ENCODE measurements around the gene NOXRED1. TPM values are rescaled to one million over a fixed set of nuclear protein-coding genes. Genes with fewer than 3 reads are reported as not detected.
"Not testable (repeated sequence)": the region's sequence is repeated elsewhere in the genome, so short reads cannot be mapped to it uniquely, and the experiment has no call there.

The NOXRED1 gene
- total RNA-seq, 1 donor from 2014 or later: 0.77 TPM

DNA sequence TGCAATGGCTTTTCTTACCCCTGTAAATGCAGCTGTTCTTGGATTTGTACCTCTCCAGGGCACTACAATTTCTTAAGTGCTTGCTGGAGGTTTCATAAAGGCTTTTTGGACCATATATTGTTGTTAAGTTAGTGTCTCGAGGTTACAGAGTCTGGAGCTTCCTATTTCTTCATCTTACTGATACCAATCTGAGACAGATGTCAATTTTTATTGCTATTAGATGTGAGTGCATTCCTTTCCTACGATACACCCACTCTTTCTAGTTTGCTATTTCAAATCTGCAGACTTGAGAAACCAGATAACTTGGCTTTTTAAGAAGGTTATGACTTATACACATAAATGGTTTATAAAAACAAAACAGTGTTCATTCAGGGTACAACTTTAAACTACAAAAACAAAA, 2.1 kb downstream of the NOXRED1 start:
- intact Hi-C loops (cut with DNase I): no loop called here
- no peak overlapping the region for H3K27ac ChIP-seq
- TF ChIP-seq, protein P1, sequence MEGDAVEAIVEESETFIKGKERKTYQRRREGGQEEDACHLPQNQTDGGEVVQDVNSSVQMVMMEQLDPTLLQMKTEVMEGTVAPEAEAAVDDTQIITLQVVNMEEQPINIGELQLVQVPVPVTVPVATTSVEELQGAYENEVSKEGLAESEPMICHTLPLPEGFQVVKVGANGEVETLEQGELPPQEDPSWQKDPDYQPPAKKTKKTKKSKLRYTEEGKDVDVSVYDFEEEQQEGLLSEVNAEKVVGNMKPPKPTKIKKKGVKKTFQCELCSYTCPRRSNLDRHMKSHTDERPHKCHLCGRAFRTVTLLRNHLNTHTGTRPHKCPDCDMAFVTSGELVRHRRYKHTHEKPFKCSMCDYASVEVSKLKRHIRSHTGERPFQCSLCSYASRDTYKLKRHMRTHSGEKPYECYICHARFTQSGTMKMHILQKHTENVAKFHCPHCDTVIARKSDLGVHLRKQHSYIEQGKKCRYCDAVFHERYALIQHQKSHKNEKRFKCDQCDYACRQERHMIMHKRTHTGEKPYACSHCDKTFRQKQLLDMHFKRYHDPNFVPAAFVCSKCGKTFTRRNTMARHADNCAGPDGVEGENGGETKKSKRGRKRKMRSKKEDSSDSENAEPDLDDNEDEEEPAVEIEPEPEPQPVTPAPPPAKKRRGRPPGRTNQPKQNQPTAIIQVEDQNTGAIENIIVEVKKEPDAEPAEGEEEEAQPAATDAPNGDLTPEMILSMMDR (IDR thresholded peaks at IDR 0.05): no peak
- no peaks in the 10 kb centered on the region for H3K4me1 ChIP-seq
- H3K27me3 ChIP-seq (ENCODE audit: low read depth): no peaks in the 10 kb centered on the region
- DNase-seq (no peak), ATAC-seq (no peak)
- H3K36me3 ChIP-seq: peaks cover 50% of the 10 kb centered on the region
- H3K4me3 ChIP-seq: no peak overlapping the region
- H3K9me3 ChIP-seq: peaks cover 20% of the 10 kb centered on the region

DNA sequence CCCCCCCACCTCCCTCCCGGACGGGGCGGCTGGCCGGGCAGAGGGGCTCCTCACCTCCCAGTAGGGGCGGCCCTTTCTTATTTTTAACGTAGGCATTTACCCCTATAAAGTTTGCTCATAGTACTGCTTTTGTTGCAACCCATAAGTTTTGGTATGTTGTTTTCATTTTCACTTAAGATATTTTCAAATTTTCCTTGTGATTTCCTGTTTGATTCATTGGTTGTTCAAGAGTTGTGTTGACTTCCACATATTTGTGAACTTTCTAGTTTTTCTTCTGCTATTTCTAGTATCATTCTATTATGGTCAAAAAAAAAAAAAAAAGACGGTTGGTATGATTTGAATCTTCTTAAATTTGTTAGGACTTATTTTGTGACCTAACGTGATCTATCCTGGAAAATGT, 6.5 kb downstream of the NOXRED1 start:
- Histone ChIP-seq H3K36me3 (peaks cover 6% of the 10 kb centered on the region), H3K4me3 (no peak overlapping the region), H3K27ac (no peak overlapping the region), H3K27me3 (ENCODE audit: low read depth) (no peaks in the 10 kb centered on the region), H3K9me3 (peaks cover 20% of the 10 kb centered on the region), H3K4me1 (no peaks in the 10 kb centered on the region)
- ATAC-seq (no peak), DNase-seq (no peak)
- intact Hi-C loops (cut with DNase I): no loop called here
- TF ChIP-seq, protein P1 (IDR thresholded peaks at IDR 0.05): no peak

DNA sequence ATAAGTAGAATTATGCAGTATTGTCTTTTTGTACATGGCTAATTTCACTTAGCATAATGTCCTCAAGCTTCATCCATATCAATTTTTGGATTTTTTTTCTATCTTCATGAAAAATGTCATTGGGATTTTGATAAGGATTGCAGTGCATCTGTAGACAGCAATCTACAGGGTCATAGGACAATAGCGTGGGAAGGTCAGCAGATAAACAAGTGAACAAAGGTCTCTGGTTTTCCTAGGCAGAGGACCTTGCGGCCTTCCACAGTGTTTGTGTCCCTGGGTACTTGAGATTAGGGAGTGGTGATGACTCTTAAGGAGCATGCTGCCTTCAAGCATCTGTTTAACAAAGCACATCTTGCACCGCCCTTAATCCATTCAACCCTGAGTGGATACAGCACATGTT, 7.2 kb downstream of the NOXRED1 start:
- H3K27ac ChIP-seq; H3K27me3 ChIP-seq (ENCODE audit: low read depth); H3K4me3 ChIP-seq; H3K36me3 ChIP-seq; intact Hi-C loops (cut with DNase I); DNase-seq; H3K4me1 ChIP-seq; ATAC-seq: not testable (repeated sequence)
- peaks cover 20% of the 10 kb centered on the region for H3K9me3 ChIP-seq

DNA sequence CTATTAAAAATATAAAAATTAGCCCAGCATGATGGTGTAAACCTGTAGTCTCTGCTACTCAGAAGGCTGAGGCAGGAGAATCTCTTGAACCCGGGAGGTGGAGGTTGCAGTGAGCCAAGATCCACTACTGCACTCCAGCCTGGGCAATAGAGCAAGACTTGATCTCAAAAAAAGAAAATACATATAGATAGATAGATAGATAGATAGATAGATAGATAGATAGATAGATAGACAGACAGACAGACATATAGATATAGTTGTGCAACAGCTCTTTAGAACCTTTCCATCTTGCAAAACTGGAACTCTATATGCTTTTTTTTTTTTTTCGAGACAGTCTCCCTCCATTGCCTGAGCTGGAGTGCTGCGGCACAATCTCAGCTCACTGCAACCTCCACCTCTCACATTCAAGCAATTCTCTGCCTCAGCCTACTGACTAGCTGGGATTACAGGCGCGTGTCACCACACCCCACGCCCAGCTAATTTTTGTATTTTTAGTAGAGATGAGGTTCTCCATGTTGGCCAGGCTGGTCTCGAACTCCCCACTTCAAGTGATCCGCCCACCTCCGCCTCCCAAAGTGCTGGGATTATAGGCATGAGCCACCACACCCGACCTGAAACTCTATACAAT, 7.8 kb downstream of the NOXRED1 start:
- ATAC-seq; intact Hi-C loops (cut with DNase I); H3K27ac ChIP-seq; H3K4me1 ChIP-seq; H3K27me3 ChIP-seq (ENCODE audit: low read depth); H3K4me3 ChIP-seq; DNase-seq; H3K36me3 ChIP-seq: not testable (repeated sequence)
- peaks cover 20% of the 10 kb centered on the region for H3K9me3 ChIP-seq

DNA sequence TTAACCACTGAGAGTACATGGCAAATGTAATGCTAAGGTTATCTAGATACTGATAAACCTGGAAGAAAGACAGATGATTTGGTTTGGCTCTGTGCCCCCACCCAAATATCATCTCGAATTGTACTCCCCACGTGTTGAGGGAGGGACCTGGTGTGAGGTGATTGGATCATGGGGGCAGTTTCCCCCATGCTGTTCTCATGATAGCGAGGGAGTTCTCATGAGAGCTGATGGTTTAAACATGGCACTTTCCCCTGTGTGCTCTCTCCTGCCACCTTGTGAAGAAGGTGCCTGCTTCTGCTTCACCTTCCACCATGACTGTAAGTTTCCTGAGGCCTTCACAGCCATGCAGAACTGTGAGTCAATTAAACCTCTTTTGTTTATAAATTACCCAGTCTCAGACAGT, 14.2 kb downstream of the NOXRED1 start:
- H3K4me3 ChIP-seq: no peak overlapping the region
- H3K36me3 ChIP-seq: no peaks in the 10 kb centered on the region
- TF ChIP-seq, protein P1 (IDR thresholded peaks at IDR 0.05): no peak
- no peak for DNase-seq
- intact Hi-C loops (cut with DNase I): no loop called here
- no peaks in the 10 kb centered on the region for H3K27me3 ChIP-seq (ENCODE audit: low read depth)
- no peak for ATAC-seq
- peaks cover 9% of the 10 kb centered on the region for H3K4me1 ChIP-seq
- H3K9me3 ChIP-seq: no peaks in the 10 kb centered on the region
- no peak overlapping the region for H3K27ac ChIP-seq

DNA sequence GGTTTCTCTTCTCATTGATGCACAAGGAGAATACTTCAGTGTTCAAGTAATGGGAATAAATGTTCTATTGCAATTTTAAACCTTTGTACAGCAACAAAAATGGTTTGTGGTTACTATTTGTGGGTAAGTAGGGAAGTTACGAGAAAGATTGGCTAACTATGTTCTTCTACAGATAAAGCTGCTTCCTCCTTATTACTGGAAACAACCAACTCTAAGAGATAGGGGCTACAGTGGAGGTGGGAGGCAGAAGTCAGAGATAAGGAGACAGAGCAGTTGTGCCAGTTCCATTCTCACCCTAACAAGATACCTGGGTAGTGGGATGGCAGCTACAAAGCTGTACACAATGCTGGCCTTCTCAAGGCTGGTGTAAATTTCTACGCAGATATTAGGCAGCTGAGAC, 16.2 kb downstream of the NOXRED1 start:
- DNase-seq (no peak), ATAC-seq (peak; percentile 65 to 74)
- H3K9me3 ChIP-seq: no peaks in the 10 kb centered on the region
- peaks cover 9% of the 10 kb centered on the region for H3K4me1 ChIP-seq
- H3K27me3 ChIP-seq (ENCODE audit: low read depth): no peaks in the 10 kb centered on the region
- peak overlapping the region; percentile 27 for H3K27ac ChIP-seq
- no peaks in the 10 kb centered on the region for H3K36me3 ChIP-seq
- TF ChIP-seq, protein P1 (IDR thresholded peaks at IDR 0.05): no peak
- intact Hi-C loops (cut with DNase I): no loop called here
- H3K4me3 ChIP-seq: no peak overlapping the region

Data from lower lobe of right lung (tissue), 2 donors.